ENCODE results near the gene KDM6B. TPM values are rescaled to one million over a fixed set of nuclear protein-coding genes. Genes with fewer than 3 reads are reported as not detected.
A peak's percentile ranks its signal among the peaks of the same experiment; 100 is the strongest.

The KDM6B gene
- total RNA-seq, 2 donors from 2014 or later, result 7.5 to 20.1 TPM

DNA sequence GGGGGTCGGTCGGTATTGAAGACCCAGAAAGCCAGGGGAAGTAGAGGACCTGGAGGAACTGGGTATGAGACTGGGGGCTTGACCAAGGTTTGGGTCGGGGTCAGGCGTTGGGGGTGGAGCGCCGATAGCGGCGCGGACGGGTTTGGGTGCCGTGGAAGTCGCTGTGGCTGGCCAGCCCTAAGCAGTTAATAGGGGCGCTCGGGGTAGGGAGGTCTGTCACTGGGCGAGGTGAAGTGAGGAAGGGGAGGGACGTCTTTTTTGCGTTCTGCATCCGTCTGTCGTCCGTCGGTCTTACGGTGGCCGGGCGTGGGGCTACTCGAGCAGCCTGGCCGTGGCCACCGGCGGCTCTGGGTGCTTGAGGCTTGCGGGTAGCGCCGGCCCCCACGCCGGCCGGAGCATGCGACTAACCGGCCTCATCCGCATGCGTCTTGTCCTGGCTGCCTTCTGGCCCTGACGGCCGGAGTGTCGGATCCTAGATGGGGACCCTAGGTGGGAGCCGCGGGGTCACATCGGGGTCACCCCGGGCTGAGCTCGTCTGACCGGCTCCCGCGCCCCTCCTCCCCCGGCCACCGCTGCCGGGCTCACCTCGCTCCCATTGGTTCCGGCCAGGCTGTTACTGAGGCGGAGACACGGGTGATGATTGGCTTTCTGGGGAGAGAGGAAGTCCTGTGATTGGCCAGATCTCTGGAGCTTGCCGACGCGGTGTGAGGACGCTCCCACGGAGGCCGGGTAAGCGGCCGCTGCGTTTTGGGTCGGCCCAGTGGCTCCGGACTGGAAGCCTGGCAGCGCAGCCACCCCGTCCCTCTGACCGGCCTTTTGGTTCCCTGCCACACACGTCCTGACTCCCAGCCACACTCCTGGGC lies 10.5 kb downstream of the KDM6B start:
- peak; percentile 69 for ATAC-seq
- no peaks in the 10 kb centered on the region for H3K27me3 ChIP-seq
- intact Hi-C loops (cut with DNase I), result loop anchor here (5.0 kb wide), 1 partner anchor 102 kb away; no protein-coding TSS in a partner anchor
- 0 to 1% methylated on average over 17 to 67 of the region's 71 CpGs for WGBS, 2 donors
- TF ChIP-seq, protein P1, sequence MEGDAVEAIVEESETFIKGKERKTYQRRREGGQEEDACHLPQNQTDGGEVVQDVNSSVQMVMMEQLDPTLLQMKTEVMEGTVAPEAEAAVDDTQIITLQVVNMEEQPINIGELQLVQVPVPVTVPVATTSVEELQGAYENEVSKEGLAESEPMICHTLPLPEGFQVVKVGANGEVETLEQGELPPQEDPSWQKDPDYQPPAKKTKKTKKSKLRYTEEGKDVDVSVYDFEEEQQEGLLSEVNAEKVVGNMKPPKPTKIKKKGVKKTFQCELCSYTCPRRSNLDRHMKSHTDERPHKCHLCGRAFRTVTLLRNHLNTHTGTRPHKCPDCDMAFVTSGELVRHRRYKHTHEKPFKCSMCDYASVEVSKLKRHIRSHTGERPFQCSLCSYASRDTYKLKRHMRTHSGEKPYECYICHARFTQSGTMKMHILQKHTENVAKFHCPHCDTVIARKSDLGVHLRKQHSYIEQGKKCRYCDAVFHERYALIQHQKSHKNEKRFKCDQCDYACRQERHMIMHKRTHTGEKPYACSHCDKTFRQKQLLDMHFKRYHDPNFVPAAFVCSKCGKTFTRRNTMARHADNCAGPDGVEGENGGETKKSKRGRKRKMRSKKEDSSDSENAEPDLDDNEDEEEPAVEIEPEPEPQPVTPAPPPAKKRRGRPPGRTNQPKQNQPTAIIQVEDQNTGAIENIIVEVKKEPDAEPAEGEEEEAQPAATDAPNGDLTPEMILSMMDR (IDR thresholded peaks at IDR 0.05), result no peak
- peak; percentile 63 to 83 (median 78) for TF ChIP-seq POLR2A (IDR thresholded peaks at IDR 0.05)
- H3K36me3 ChIP-seq (replicated peaks in 1 of 2; ENCODE audit: insufficient read depth in 1 of 2, low read depth in 2 of 2), result peaks cover 0 to 13% of the 10 kb centered on the region in 2 donors
- H3K9me3 ChIP-seq, result no peaks in the 10 kb centered on the region
- H3K4me3 ChIP-seq, result peak overlapping the region; percentile 38 to 88
- peaks cover 39% of the 10 kb centered on the region for H3K4me1 ChIP-seq
- DNase-seq, result peak; percentile 90 to 95 (median 92)
- peak overlapping the region; percentile 95 to 100 (median 98) for H3K27ac ChIP-seq

DNA sequence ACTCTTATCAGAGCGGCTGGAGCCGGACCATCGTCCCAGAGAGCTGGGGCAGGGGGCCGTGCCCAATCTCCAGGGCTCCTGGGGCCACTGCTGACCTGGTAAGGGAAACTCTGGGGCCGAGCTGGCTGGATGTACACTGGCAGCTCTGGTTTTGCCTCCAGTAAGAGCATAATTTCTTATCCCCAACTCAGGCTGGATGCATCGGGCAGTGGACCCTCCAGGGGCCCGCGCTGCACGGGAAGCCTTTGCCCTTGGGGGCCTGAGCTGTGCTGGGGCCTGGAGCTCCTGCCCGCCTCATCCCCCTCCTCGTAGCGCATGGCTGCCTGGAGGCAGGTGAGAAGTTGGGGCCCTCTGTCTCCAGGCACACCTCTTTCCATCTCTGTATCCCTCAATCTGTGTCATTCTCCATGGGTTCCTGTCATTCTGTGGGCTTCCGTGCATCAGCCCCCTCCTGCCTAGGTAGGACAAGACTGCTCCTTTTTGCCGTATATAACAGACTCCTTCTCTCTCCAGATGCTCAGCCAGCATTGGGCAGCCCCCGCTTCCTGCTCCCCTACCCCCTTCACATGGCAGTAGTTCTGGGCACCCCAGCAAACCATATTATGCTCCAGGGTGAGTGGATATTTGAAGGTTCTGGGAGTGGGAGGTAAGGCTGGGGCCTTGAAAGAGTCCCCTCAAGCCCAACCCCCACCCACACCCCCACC lies 11.5 kb downstream of the KDM6B start:
- DNase-seq, result no peak
- Histone ChIP-seq H3K4me1 (peaks cover 33% of the 10 kb centered on the region), H3K36me3 (replicated peaks in 1 of 2; ENCODE audit: insufficient read depth in 1 of 2, low read depth in 2 of 2) (peaks cover 0 to 16% of the 10 kb centered on the region in 2 donors), H3K27me3 (no peaks in the 10 kb centered on the region), H3K9me3 (no peaks in the 10 kb centered on the region), H3K27ac (peak overlapping the region; percentile 95 to 100 (median 98)), H3K4me3 (no peak overlapping the region)
- intact Hi-C loops (cut with DNase I), result loop anchor here (5.0 kb wide), 1 partner anchor 103 kb away; no protein-coding TSS in a partner anchor
- WGBS, 2 donors, result 50 to 57% methylated on average over 9 to 15 of the region's 15 CpGs
- TF ChIP-seq, protein P1 (IDR thresholded peaks at IDR 0.05), result no peak
- TF ChIP-seq POLR2A (IDR thresholded peaks at IDR 0.05), result no peak
- ATAC-seq, result no peak

DNA sequence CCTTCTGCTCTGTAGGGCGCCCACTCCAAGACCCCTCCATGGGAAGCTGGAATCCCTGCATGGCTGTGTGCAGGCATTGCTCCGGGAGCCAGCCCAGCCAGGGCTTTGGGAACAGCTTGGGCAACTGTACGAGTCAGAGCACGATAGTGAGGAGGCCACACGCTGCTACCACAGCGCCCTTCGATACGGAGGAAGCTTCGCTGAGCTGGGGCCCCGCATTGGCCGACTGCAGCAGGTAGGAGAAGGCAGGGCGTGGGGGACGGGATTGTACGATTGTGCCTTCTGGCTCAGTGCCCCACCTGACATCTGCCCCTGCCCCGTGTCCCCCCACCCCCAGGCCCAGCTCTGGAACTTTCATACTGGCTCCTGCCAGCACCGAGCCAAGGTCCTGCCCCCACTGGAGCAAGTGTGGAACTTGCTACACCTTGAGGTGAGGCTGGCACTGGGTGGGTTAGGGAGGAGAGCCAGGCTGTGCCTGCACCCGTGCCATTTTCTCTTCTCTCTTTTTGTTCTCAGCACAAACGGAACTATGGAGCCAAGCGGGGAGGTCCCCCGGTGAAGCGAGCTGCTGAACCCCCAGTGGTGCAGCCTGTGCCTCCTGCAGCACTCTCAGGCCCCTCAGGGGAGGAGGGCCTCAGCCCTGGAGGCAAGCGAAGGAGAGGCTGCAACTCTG lies 12.2 kb downstream of the KDM6B start:
- WGBS, 2 donors, result 80 to 85% methylated on average over 13 to 22 of the region's 22 CpGs
- ATAC-seq (no peak), DNase-seq (peak in 1 of 4 donors; percentile 14)
- Histone ChIP-seq H3K27me3 (no peaks in the 10 kb centered on the region), H3K27ac (no peak overlapping the region), H3K36me3 (replicated peaks in 1 of 2; ENCODE audit: insufficient read depth in 1 of 2, low read depth in 2 of 2) (peaks cover 0 to 16% of the 10 kb centered on the region in 2 donors), H3K4me3 (no peak overlapping the region), H3K4me1 (peaks cover 31% of the 10 kb centered on the region), H3K9me3 (no peaks in the 10 kb centered on the region)
- intact Hi-C loops (cut with DNase I), result loop anchor here (5.0 kb wide), 1 partner anchor 104 kb away; no protein-coding TSS in a partner anchor
- TF ChIP-seq, protein P1 (IDR thresholded peaks at IDR 0.05), result no peak
- TF ChIP-seq POLR2A (IDR thresholded peaks at IDR 0.05), result no peak

DNA sequence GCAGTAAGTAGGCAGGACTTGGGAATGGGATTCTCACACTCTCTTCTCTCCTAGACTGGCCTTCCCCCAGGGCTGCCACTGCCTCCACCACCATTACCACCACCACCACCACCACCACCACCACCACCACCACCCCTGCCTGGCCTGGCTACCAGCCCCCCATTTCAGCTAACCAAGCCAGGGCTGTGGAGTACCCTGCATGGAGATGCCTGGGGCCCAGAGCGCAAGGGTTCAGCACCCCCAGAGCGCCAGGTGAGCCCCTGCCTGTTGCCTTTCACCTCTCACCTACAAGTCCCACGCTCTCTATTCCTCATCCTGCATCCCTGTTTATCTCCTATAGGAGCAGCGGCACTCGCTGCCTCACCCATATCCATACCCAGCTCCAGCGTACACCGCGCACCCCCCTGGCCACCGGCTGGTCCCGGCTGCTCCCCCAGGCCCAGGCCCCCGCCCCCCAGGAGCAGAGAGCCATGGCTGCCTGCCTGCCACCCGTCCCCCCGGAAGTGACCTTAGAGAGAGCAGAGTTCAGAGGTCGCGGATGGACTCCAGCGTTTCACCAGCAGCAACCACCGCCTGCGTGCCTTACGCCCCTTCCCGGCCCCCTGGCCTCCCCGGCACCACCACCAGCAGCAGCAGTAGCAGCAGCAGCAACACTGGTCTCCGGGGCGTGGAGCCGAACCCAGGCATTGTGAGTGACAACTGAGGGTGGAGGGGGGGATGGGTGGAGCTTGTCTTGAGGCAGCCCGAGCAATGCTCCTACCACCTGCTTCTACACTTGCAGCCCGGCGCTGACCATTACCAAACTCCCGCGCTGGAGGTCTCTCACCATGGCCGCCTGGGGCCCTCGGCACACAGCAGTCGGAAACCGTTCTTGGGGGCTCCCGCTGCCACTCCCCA lies 13.0 kb downstream of the KDM6B start:
- ATAC-seq (no peak), DNase-seq (peak in 1 of 4 donors; percentile 20)
- Histone ChIP-seq H3K9me3 (no peaks in the 10 kb centered on the region), H3K4me3 (no peak overlapping the region), H3K27me3 (no peaks in the 10 kb centered on the region), H3K27ac (no peak overlapping the region), H3K36me3 (replicated peaks in 1 of 2; ENCODE audit: insufficient read depth in 1 of 2, low read depth in 2 of 2) (peaks cover 0 to 16% of the 10 kb centered on the region in 2 donors), H3K4me1 (peaks cover 35% of the 10 kb centered on the region)
- WGBS, 2 donors, result 83 to 84% methylated on average over 21 to 33 of the region's 34 CpGs
- TF ChIP-seq POLR2A (IDR thresholded peaks at IDR 0.05), result no peak
- TF ChIP-seq, protein P1 (IDR thresholded peaks at IDR 0.05), result no peak
- intact Hi-C loops (cut with DNase I), result loop anchor here (5.0 kb wide), 1 partner anchor 105 kb away; no protein-coding TSS in a partner anchor
